ENCODE data around the gene NCOA5. TPM values are rescaled to one million over a fixed set of nuclear protein-coding genes. Genes with fewer than 3 reads are reported as not detected.

The NCOA5 gene
- total and polyA plus RNA-seq, 9 of the 15 experiments (the other 6 are each of a cell fraction or from before 2014, with no cell fraction given): 3.9 to 22.8 (median 13.8) TPM

DNA sequence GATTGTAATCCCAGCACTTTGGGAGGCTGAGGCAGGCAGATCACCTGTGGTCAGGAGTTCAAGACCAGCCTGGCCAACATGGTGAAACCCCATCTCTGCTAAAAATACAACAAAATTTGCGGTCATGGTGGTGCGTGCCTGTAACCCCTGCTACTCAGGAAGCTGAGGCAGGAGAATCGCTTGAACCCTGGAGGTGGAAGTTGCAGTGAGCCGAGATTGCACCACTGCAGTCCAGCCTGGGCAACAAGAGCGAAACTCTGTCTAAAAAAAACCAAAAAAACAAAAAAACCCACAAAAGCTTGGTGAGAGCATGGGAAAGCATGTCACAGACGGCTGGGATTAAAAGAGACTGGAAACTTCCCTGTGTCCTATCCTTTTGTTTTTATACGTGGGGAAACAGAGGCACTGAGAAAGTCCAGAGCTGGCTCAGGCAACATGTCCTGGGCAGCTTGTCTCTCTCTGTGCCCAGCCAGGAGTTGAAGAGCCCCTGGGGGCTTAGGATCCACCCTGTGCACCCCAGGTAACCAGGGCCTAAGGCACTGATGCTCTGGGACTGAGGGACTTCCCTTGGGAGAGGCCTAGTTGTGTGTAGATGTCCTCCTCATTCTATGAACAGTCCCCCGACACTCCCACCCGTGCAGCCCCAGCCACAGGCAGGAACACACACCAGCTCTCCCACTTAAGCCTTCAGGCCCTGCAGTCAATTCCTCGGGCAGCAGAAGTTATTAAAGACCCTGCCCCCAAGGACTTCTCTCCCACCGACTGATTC, 44.3 kb upstream of the NCOA5 start:
- no peak for TF ChIP-seq ATF7 (IDR thresholded peaks at IDR 0.05)
- no peak for TF ChIP-seq KDM5B (IDR thresholded peaks at IDR 0.05; ENCODE audit: insufficient replicate concordance, low read depth, low read length)
- TF ChIP-seq TEAD4 (IDR thresholded peaks at IDR 0.05; ENCODE audit: low read length): no peak
- TF ChIP-seq TEAD4 (CRISPR knock-in tag; IDR thresholded peaks at IDR 0.05; ENCODE audit: borderline replicate concordance): no peak
- no peak for TF ChIP-seq IFI16 (CRISPR knock-in tag; IDR thresholded peaks at IDR 0.05)
- no peak for TF ChIP-seq MTA2 (IDR thresholded peaks at IDR 0.05; ENCODE audit: low read depth)
- TF ChIP-seq, protein P1, sequence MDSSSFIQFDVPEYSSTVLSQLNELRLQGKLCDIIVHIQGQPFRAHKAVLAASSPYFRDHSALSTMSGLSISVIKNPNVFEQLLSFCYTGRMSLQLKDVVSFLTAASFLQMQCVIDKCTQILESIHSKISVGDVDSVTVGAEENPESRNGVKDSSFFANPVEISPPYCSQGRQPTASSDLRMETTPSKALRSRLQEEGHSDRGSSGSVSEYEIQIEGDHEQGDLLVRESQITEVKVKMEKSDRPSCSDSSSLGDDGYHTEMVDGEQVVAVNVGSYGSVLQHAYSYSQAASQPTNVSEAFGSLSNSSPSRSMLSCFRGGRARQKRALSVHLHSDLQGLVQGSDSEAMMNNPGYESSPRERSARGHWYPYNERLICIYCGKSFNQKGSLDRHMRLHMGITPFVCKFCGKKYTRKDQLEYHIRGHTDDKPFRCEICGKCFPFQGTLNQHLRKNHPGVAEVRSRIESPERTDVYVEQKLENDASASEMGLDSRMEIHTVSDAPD (CRISPR knock-in tag; IDR thresholded peaks at IDR 0.05): no peak
- TF ChIP-seq HIVEP1 (CRISPR knock-in tag; IDR thresholded peaks at IDR 0.05): no peak
- TF ChIP-seq STAT5B (CRISPR knock-in tag; IDR thresholded peaks at IDR 0.05): no peak
- TF ChIP-seq ARNT (IDR thresholded peaks at IDR 0.05): no peak
- TF ChIP-seq TCFL5 (CRISPR knock-in tag; conservative IDR thresholded peaks at IDR 0.05): no peak
- TF ChIP-seq, protein P2, sequence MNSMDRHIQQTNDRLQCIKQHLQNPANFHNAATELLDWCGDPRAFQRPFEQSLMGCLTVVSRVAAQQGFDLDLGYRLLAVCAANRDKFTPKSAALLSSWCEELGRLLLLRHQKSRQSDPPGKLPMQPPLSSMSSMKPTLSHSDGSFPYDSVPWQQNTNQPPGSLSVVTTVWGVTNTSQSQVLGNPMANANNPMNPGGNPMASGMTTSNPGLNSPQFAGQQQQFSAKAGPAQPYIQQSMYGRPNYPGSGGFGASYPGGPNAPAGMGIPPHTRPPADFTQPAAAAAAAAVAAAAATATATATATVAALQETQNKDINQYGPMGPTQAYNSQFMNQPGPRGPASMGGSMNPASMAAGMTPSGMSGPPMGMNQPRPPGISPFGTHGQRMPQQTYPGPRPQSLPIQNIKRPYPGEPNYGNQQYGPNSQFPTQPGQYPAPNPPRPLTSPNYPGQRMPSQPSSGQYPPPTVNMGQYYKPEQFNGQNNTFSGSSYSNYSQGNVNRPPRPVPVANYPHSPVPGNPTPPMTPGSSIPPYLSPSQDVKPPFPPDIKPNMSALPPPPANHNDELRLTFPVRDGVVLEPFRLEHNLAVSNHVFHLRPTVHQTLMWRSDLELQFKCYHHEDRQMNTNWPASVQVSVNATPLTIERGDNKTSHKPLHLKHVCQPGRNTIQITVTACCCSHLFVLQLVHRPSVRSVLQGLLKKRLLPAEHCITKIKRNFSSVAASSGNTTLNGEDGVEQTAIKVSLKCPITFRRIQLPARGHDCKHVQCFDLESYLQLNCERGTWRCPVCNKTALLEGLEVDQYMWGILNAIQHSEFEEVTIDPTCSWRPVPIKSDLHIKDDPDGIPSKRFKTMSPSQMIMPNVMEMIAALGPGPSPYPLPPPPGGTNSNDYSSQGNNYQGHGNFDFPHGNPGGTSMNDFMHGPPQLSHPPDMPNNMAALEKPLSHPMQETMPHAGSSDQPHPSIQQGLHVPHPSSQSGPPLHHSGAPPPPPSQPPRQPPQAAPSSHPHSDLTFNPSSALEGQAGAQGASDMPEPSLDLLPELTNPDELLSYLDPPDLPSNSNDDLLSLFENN (IDR thresholded peaks at IDR 0.05; ENCODE audit: low read depth in 2 of 2, low read length in 2 of 2): no peak
- ATAC-seq: no peak
- no peaks in the 10 kb centered on the region for H3K79me2 ChIP-seq (ENCODE audit: control insufficient read depth, insufficient read depth, low read length)
- H3K27ac ChIP-seq (ENCODE audit: extremely low read depth, low read depth, low read length): no peak overlapping the region
- H3K9ac ChIP-seq (ENCODE audit: insufficient read depth in 1 of 2, low read depth in 2 of 2, low read length in 2 of 2): no peak overlapping the region
- intact Hi-C loops (cut with micrococcal nuclease) (loop anchor here (2.0 to 5.0 kb wide), 3 partner anchors 41 to 173 kb away; partner anchors contain the start of gene CDH22), in situ Hi-C loops (cut with MboI) (loop anchor here (25.0 kb wide), 1 partner anchor 178 kb away; the partner anchor contains the start of gene CDH22)
- H3K27me3 ChIP-seq (ENCODE audit: control insufficient read depth in 2 of 2, insufficient read depth in 2 of 2, low read length in 2 of 2): peaks cover 8 to 46% of the 10 kb centered on the region in 2 experiments; a peak in 4 of 5 replicates
- no peak overlapping the region for H2AFZ ChIP-seq (ENCODE audit: low read depth, low read length)
- H3K9me3 ChIP-seq (replicated peaks; ENCODE audit: control insufficient read depth, insufficient read depth, low read depth, low read length): no peaks in the 10 kb centered on the region
- no peaks in the 10 kb centered on the region for H3K9me1 ChIP-seq (ENCODE audit: control insufficient read depth, insufficient read depth, low read length)
- ChIA-PET POLR2A (no interaction called here), CTCF (ENCODE audit: low intra/inter-chr PET ratio) (interaction anchor here (2.5 kb wide), 1 partner anchor 215 kb away, joined by 7 read pairs; no protein-coding TSS in a partner anchor)
- H3K4me2 ChIP-seq (ENCODE audit: insufficient read depth, low read length): no peak overlapping the region
- no peaks in the 10 kb centered on the region for H3K36me3 ChIP-seq (ENCODE audit: control insufficient read depth, insufficient read depth, low read length)
- H3K4me3 ChIP-seq: no peak overlapping the region
- peaks cover 11% of the 10 kb centered on the region; the same call in 1 of the 2 replicates for H4K20me1 ChIP-seq (replicated peaks; ENCODE audit: control insufficient read depth, insufficient read depth, low read length)
- BruUV-seq (replicated peaks): no TSS peak
- no peak for DNase-seq (ENCODE audit: extremely low read depth in 1 of 4, low spot score in 3 of 4)
- H3K4me1 ChIP-seq (replicated peaks in 1 of 2; ENCODE audit: control insufficient read depth in 2 of 2, insufficient read depth in 2 of 2, low read length in 2 of 2): peaks cover 0 to under 1% of the 10 kb centered on the region in 2 experiments; a peak in 1 of 5 replicates
- 1% methylated on average over 11 of the region's 11 CpGs for WGBS (ENCODE audit: insufficient coverage, low coverage, missing lambda C conversion rate)
- no peak for FAIRE-seq
